Body of pancreas (tissue), 4 donors: ENCODE measurements around the gene PCDH9. TPM values are rescaled to one million over a fixed set of nuclear protein-coding genes. Genes with fewer than 3 reads are reported as not detected.
"Not testable (repeated sequence)": the region's sequence is repeated elsewhere in the genome, so short reads cannot be mapped to it uniquely, and the experiment has no call there.

Experiments
- ATAC-seq: fragments of 150-250 bp; one replicate; pipeline ENCODE4 v1.9.1; 2016
- DNase-seq, 4 donors: peaks; one replicate each; pipeline ENCODE4 v3.0.0-alpha.2; 2019
- H3K27ac ChIP-seq, 4 donors: fragments of 200-600 bp; sonication (generic); 1 replicate in 3 of 4; 2 replicates in 1 of 4; pipeline versions ENCODE4 v1.5.1 to v1.6.1; 2016 to 2019; ENCODE audit warnings: mild to moderate bottlenecking in 1 of 4, mixed read lengths in 1 of 4, moderate library complexity in 1 of 4
- H3K27me3 ChIP-seq, 2 donors: fragments of 200-600 bp; sonication (generic); one replicate each; pipeline ENCODE4 v1.6.0; 2016; ENCODE audit warnings: mild to moderate bottlenecking in 1 of 2
- H3K36me3 ChIP-seq, 2 donors: fragments of 200-600 bp; sonication (generic); replicated peaks in 1 of 2; 2 replicates each; pipeline ENCODE4 v1.5.1; 2016; ENCODE audit warnings: low read depth in 2 of 2; ENCODE audit not compliant: insufficient read depth in 1 of 2
- H3K4me1 ChIP-seq: fragments of 200-600 bp; sonication (generic); one replicate; pipeline ENCODE4 v1.6.0; 2016
- H3K4me3 ChIP-seq, 2 donors: fragments of 200-600 bp; sonication (generic); 1 replicate in 1 of 2; 2 replicates in 1 of 2; pipeline ENCODE4 v1.5.1; 2016 to 2019
- H3K9me3 ChIP-seq, 3 donors: fragments of 200-600 bp; sonication (generic); 1 replicate in 2 of 3; 2 replicates in 1 of 3; pipeline ENCODE4 v1.5.1; 2016
- POLR2A ChIP-seq, 3 donors: fragments of 450-650 bp; IDR thresholded peaks; one replicate each; pipeline ENCODE4 v1.6.1; 2016; ENCODE audit warnings: antibody characterized with exemption in 3 of 3, mild to moderate bottlenecking in 2 of 3
- WGBS, 2 donors: methylation state at CpG; one replicate each; pipeline ENCODE4 v1.1.5; 2017; 5-methylcytosine and 5-hydroxymethylcytosine counted together
- intact Hi-C: fragments of 100-400 bp; cut with DNase I; formaldehyde crosslinking; loops from one replicate; pipeline ENCODE4 v1.15.1; 2023
- total RNA-seq, 2 donors: library from RNA; depleted of rRNA; stranded (reverse); fragments of >200 nt; gene quantifications; one replicate each; pipeline ENCODE4 v1.1.0, GENCODE V29; 2016
- TF ChIP-seq, protein P1 (sequence below), 7 experiments: fragments of 450-650 bp in 4 of 7; fragments of 200-600 bp in 3 of 7; sonication (generic) in 3 of 7; IDR thresholded peaks; one replicate each; pipeline ENCODE4 v1.5.1; 2016 to 2019; ENCODE audit warnings: antibody characterized with exemption in 7 of 7

PCDH9 gene
- total RNA-seq, 2 donors from 2014 or later, result 3.6 to 3.9 TPM

GRCh38 chr13:66774046-66774445 is 456.1 kb downstream of the PCDH9 start:
- WGBS, 2 donors, result 61 to 73% methylated on average over 2 of the region's 2 CpGs
- Histone ChIP-seq H3K27ac (no peak overlapping the region), H3K4me3 (no peak overlapping the region), H3K9me3 (no peaks in the 10 kb centered on the region), H3K4me1 (no peaks in the 10 kb centered on the region), H3K36me3 (no peaks in the 10 kb centered on the region), H3K27me3 (no peaks in the 10 kb centered on the region)
- TF ChIP-seq, protein P1, sequence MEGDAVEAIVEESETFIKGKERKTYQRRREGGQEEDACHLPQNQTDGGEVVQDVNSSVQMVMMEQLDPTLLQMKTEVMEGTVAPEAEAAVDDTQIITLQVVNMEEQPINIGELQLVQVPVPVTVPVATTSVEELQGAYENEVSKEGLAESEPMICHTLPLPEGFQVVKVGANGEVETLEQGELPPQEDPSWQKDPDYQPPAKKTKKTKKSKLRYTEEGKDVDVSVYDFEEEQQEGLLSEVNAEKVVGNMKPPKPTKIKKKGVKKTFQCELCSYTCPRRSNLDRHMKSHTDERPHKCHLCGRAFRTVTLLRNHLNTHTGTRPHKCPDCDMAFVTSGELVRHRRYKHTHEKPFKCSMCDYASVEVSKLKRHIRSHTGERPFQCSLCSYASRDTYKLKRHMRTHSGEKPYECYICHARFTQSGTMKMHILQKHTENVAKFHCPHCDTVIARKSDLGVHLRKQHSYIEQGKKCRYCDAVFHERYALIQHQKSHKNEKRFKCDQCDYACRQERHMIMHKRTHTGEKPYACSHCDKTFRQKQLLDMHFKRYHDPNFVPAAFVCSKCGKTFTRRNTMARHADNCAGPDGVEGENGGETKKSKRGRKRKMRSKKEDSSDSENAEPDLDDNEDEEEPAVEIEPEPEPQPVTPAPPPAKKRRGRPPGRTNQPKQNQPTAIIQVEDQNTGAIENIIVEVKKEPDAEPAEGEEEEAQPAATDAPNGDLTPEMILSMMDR (IDR thresholded peaks at IDR 0.05), result no peak
- TF ChIP-seq POLR2A (IDR thresholded peaks at IDR 0.05), result no peak
- DNase-seq (no peak), ATAC-seq (no peak)
- intact Hi-C loops, result no loop called here

- DNase-seq, result no peak
- TF ChIP-seq, protein P1 (IDR thresholded peaks at IDR 0.05), result no peak
- no peak for TF ChIP-seq POLR2A (IDR thresholded peaks at IDR 0.05)
- Histone ChIP-seq H3K36me3 (no peaks in the 10 kb centered on the region), H3K4me3 (no peak overlapping the region), H3K9me3 (peaks cover 0 to 4% (median 0%) of the 10 kb centered on the region in 3 donors), H3K4me1 (no peaks in the 10 kb centered on the region), H3K27me3 (no peaks in the 10 kb centered on the region), H3K27ac (no peak overlapping the region)
- intact Hi-C loops, result no loop called here
- ATAC-seq, result no peak
Measured at GRCh38 chr13:66765559-66765958, 464.6 kb downstream of the PCDH9 start.

GRCh38 chr13:66760678-66761077 is 469.5 kb downstream of the PCDH9 start:
- H3K27me3 ChIP-seq, intact Hi-C loops, DNase-seq, H3K27ac ChIP-seq, H3K4me3 ChIP-seq, ATAC-seq, H3K36me3 ChIP-seq, H3K4me1 ChIP-seq: not testable (repeated sequence)
- H3K9me3 ChIP-seq, result peaks cover 0 to 11% (median 2%) of the 10 kb centered on the region in 3 donors
- WGBS, 2 donors, result 61 to 68% methylated on average over 4 of the region's 4 CpGs

- intact Hi-C loops, result no loop called here
- DNase-seq (no peak), ATAC-seq (no peak)
- H3K4me3 ChIP-seq, result no peak overlapping the region
- WGBS, 2 donors, result 85 to 100% methylated on average over 1 of the region's 1 CpG
- no peaks in the 10 kb centered on the region for H3K4me1 ChIP-seq
- H3K27ac ChIP-seq, result no peak overlapping the region
- no peak for TF ChIP-seq POLR2A (IDR thresholded peaks at IDR 0.05)
- TF ChIP-seq, protein P1 (IDR thresholded peaks at IDR 0.05), result no peak
- no peaks in the 10 kb centered on the region for H3K27me3 ChIP-seq
- peaks cover 0 to 11% (median 2%) of the 10 kb centered on the region in 3 donors for H3K9me3 ChIP-seq
- H3K36me3 ChIP-seq, result no peaks in the 10 kb centered on the region
Measured at GRCh38 chr13:66759919-66760318, 470.2 kb downstream of the PCDH9 start.

- intact Hi-C loops, result no loop called here
- TF ChIP-seq, protein P1 (IDR thresholded peaks at IDR 0.05), result no peak
- no peak for TF ChIP-seq POLR2A (IDR thresholded peaks at IDR 0.05)
Measured at GRCh38 chr13:66751691-66752090, 478.4 kb downstream of the PCDH9 start.

More at GRCh38 chr13:66751691-66752090, 478.4 kb downstream of the PCDH9 start:
- no peaks in the 10 kb centered on the region for H3K27me3 ChIP-seq
- WGBS, 2 donors, result 48 to 56% methylated on average over 2 of the region's 2 CpGs
- no peaks in the 10 kb centered on the region for H3K4me1 ChIP-seq
- H3K27ac ChIP-seq, result no peak overlapping the region
- ATAC-seq (no peak), DNase-seq (no peak)
- no peak overlapping the region for H3K4me3 ChIP-seq
- no peaks in the 10 kb centered on the region for H3K9me3 ChIP-seq
- H3K36me3 ChIP-seq, result no peaks in the 10 kb centered on the region
